IPS-18a (cell line): Measurements from ENCODE around the gene OPRM1.
"Not testable (repeated sequence)": the region's sequence is repeated elsewhere in the genome, so short reads cannot be mapped to it uniquely, and the experiment has no call there.

Experiments
- H3K27ac ChIP-seq: one replicate; pipeline ENCODE4 v1.5.1; 2013; ENCODE audit warnings: low read length
- H3K27me3 ChIP-seq: one replicate; pipeline ENCODE4 v1.6.1; 2013; ENCODE audit warnings: mild to moderate bottlenecking, low read length; ENCODE audit not compliant: control insufficient read depth, insufficient read depth
- H3K36me3 ChIP-seq: one replicate; pipeline ENCODE4 v1.6.1; 2013; ENCODE audit warnings: low read depth, low read length; ENCODE audit not compliant: control insufficient read depth
- H3K4me1 ChIP-seq: one replicate; pipeline ENCODE4 v1.6.1; 2013; ENCODE audit warnings: low read depth, low read length; ENCODE audit not compliant: control insufficient read depth
- H3K4me3 ChIP-seq: one replicate; pipeline ENCODE4 v1.5.1; 2013; ENCODE audit warnings: low read length
- H3K9ac ChIP-seq: one replicate; pipeline ENCODE4 v1.6.1; 2013; ENCODE audit warnings: mild to moderate bottlenecking, low read length, moderate library complexity
- H3K9me3 ChIP-seq: one replicate; pipeline ENCODE4 v1.6.1; 2013; ENCODE audit warnings: low read depth, low read length; ENCODE audit not compliant: control insufficient read depth

Gene OPRM1

DNA sequence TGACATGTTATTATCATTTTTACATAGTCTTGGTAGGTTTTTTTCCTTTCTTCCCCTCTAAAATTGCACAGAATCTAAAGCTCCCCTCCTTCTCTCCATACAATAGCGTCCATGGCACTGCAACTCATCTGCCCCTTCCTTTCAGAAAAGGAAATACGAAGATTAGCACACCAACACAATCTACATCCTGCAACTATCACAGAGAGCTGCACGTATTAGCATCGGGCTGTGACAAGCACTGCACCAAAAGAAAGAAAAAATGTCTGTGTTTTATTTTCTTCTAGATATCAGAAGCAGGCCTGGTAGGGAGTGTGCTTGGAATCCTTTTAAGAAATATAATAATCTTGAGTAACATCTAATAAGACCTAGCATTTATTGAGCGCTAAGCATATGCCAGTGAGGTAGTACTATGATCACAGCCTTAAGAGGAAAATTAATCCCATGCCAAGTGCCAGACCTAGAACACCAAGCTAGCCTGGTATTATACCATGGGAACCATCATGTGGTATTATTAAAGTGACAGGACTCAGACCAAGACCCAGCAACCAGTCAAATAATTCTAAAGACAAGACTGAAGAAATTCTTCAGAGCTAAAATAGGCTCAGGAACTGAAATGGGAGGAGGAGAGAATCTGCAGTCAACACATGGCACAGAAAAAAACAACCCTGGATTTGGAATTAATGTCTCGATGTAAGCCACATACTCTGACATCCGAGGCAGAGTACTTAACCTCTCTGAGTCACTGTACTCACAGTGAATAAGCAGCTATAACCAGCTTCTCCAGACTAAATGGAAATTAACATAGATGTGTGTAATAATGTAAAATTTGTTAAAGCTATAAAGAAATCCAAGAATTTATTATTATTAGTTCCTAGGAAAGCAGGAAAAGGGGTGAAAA, 193.2 kb downstream of the OPRM1 start:
- Histone ChIP-seq H3K36me3 (no peaks in the 10 kb centered on the region), H3K9ac (no peak overlapping the region), H3K4me3 (no peak overlapping the region), H3K4me1 (no peaks in the 10 kb centered on the region), H3K27ac (no peak overlapping the region), H3K9me3 (no peaks in the 10 kb centered on the region), H3K27me3 (no peaks in the 10 kb centered on the region)

DNA sequence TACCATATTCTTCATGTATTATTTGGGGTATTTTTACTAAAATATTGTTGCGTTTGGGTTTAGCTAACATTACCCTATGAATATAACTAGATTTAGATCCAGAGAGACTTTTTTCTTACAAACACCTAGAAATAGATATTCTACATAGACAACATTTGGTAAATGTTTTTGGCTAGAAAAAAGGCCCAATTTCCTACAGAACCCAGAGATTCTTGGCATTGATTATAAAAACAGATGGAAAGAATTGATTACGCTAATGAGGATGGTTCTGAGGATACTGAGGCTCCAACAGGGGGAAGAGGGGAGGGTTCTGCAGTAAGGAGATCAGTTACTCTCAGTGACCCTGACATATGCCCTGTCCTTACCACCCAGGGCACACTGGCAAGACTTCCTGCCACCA, 194.3 kb downstream of the OPRM1 start:
- Histone ChIP-seq H3K4me1 (no peaks in the 10 kb centered on the region), H3K27me3 (no peaks in the 10 kb centered on the region), H3K9ac (no peak overlapping the region), H3K4me3 (no peak overlapping the region), H3K9me3 (no peaks in the 10 kb centered on the region), H3K36me3 (no peaks in the 10 kb centered on the region), H3K27ac (no peak overlapping the region)

DNA sequence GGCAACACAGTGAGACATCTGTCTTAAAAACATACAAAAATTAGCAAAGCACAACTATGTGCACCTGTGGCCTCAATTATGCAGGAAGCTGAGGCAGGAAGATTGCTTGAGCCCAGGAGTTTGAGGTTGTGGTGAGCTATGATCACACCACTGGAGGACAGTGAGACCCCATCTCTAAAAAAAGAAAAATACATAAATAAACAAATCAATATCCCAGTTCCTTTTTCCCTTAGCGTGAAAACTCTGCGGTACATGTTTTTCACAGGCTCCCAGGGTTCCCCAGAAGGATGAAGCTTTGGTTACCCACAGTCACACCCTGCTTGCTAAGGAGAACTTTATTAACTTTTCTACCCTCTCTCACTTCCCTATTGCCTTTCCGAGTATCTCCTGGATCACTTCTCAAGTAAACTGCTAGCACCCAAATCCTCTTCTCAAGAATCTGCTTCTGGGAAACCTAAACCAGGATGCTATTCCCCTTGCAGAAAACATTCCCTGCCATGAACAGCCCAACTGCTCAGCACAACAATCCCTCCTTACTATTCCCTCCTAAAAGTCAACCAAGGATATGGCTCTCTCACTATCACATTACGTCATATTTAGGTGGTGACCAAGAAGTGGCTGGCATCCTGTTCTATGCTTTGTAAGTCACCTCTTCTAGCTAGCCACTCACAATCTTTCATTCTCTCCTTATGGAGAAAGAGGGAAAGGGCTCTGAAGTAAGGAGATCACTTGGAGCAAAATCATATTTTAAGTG, 195.2 kb downstream of the OPRM1 start:
- H3K9ac ChIP-seq = no peak overlapping the region
- H3K27me3 ChIP-seq = no peaks in the 10 kb centered on the region
- no peak overlapping the region for H3K27ac ChIP-seq
- H3K9me3 ChIP-seq = no peaks in the 10 kb centered on the region
- H3K36me3 ChIP-seq = no peaks in the 10 kb centered on the region
- H3K4me1 ChIP-seq = no peaks in the 10 kb centered on the region
- no peak overlapping the region for H3K4me3 ChIP-seq

DNA sequence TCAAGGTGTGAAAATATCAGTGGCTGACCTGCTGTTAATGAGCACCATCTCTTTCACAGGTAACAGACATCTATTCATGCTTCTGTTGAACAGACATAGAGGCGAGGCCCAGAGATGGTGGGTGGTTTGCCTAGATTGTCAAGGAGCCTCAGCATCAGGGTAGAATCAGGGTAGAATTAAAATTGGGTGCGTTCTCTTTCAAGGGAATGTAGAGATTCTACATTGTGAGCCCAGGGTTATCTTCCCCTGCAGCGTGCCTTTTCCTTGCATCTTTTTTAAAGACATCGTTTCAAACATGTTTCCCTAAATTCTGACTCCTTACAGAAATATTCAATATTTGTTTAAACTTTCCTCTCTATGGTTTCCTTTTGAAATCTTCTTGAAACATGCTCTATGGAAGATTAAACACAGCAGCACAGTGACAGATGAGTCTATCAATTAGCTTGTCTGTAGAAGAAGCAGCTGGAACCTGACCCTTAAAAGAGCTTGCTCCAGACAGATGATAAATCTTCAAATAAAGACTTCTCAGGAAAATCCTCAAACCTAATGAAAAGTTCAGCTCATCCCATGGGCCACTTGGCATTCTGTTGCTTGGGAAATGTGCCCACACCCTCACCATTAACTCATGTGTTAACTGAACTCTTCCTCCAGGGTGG, 197.7 kb downstream of the OPRM1 start:
- H3K36me3 ChIP-seq = no peaks in the 10 kb centered on the region
- no peaks in the 10 kb centered on the region for H3K4me1 ChIP-seq
- H3K27me3 ChIP-seq = no peaks in the 10 kb centered on the region
- H3K27ac ChIP-seq = no peak overlapping the region
- no peaks in the 10 kb centered on the region for H3K9me3 ChIP-seq
- H3K9ac ChIP-seq = no peak overlapping the region
- H3K4me3 ChIP-seq = no peak overlapping the region

DNA sequence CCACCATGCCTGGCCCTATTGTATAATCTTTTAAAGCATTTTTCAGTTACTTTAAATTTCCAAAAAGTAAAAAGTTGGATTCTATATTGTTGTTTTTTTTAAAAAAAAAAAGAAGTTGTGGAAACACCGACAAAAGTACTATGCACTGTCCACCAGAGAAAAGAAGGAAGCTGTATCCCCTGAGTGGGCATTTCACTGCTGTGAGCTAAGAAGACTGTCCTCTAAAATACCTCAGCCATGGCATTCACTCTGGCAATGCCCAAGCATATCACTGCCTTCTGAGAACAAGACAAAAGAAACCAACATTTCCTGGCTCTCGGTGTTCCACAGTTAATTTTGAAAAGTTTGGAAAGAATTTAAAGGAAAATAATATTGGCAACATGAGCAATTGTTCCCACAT, 199.8 kb downstream of the OPRM1 start:
- H3K4me1 ChIP-seq = peaks cover 4% of the 10 kb centered on the region
- H3K9me3 ChIP-seq = no peaks in the 10 kb centered on the region
- H3K36me3 ChIP-seq = no peaks in the 10 kb centered on the region
- H3K27ac ChIP-seq = no peak overlapping the region
- H3K27me3 ChIP-seq = no peaks in the 10 kb centered on the region
- no peak overlapping the region for H3K4me3 ChIP-seq
- no peak overlapping the region for H3K9ac ChIP-seq

DNA sequence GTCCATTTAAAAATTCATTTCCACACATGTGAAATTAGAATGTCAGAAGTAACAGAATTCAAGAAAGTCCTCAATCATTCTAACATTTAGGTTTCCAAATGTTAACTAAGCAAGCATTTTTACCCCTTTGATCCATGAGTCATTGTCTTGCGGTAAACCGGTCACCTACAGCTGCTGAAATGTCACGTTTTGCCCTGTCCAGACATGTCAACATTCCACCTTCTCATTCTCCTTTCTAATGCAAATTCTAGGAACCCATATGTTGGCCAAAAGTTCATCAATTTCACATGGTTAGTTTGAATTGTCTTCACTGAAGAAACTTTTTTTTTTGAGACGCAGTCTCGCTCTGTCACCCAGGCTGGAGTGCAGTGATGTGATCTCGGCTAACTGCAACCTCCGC, 200.4 kb downstream of the OPRM1 start:
- Histone ChIP-seq H3K4me3 (no peak overlapping the region), H3K27me3 (no peaks in the 10 kb centered on the region)

DNA sequence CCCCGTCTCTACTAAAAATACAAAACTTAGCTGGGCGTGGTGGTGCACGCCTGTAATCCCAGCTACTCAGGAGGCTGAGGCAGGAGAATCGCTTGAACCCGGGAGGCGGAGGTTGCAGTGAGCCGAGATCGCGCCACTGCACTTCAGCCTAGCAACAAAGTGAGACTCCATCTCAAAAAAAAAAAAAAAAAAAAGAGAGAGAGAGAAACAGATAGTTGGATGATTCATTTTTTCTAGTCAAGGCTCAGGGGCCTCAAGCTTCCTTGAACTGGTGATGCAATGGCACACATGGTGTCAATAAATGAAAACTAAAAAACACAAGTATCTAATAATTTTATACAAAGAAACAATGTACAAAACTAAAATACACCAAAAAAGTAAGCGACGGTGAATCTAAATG, 202.0 kb downstream of the OPRM1 start:
- peaks cover 12% of the 10 kb centered on the region for H3K4me1 ChIP-seq
- H3K27ac ChIP-seq, H3K9me3 ChIP-seq, H3K9ac ChIP-seq, H3K36me3 ChIP-seq, H3K4me3 ChIP-seq, H3K27me3 ChIP-seq: not testable (repeated sequence)

More for the DNA sequence above, 200.4 kb downstream of the OPRM1 start:
- Histone ChIP-seq H3K4me1 (peaks cover 9% of the 10 kb centered on the region), H3K27ac (no peak overlapping the region), H3K9me3 (no peaks in the 10 kb centered on the region), H3K9ac (no peak overlapping the region), H3K36me3 (no peaks in the 10 kb centered on the region)

DNA sequence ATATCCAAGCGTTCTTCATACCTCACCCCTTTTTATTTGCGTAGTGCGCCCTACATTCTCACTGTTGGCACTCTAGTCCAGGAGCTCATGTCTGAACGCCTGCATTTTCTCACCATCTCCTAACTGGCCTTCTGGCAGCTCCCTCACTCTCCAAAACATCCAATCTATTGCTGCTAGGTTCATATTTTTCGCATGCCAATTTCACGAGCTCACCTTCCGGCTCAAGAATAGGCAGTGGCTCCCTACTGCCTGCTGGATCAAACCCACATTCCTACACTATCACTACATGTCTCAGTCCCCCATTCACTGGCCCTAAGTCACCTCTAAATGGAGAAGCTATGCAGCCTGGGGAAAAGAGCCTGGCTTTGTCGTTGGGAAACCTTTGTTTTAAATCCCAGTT, 202.5 kb downstream of the OPRM1 start:
- Histone ChIP-seq H3K27ac (no peak overlapping the region), H3K27me3 (no peaks in the 10 kb centered on the region), H3K36me3 (no peaks in the 10 kb centered on the region), H3K9ac (no peak overlapping the region), H3K9me3 (no peaks in the 10 kb centered on the region), H3K4me3 (no peak overlapping the region), H3K4me1 (peaks cover 17% of the 10 kb centered on the region)

DNA sequence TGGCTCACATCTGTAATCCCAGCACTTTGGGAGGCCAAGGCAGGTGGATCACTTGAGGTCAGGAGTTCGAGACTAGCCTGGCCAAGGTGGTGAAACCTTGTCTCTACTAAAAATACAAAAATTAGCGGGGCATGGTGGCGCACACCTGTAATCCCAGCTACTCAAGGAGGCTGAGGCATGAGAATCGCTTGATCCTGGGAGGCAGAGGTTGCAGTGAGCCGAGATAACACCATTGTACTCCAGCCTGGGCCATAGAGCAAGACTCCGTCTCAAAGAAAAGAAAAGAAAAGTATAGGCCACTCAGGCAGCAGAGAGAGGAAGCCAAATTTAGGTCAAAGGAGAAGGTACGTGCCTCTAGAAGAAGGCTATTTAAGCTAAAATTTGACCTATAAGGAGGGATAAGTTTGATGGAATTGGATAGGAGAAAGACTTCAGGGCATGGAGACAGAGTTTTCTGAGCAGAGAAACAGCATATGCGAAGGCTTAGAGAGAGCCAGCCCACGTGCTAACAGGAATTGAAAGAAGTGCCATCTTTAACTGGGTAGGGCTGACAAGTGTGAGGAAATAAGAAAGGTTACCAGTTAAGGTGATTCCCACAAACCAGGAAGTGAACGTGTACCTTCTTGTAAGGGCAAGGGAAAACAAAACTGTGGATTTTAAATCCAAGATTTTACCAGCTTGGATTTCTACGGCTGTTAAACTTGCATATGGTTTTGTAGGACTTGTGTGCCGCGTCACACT, 203.7 kb downstream of the OPRM1 start:
- H3K27ac ChIP-seq = no peak overlapping the region
- H3K4me3 ChIP-seq = no peak overlapping the region
- no peak overlapping the region for H3K9ac ChIP-seq
- H3K9me3 ChIP-seq = no peaks in the 10 kb centered on the region
- H3K4me1 ChIP-seq = peaks cover 29% of the 10 kb centered on the region
- no peaks in the 10 kb centered on the region for H3K36me3 ChIP-seq
- H3K27me3 ChIP-seq = no peaks in the 10 kb centered on the region

DNA sequence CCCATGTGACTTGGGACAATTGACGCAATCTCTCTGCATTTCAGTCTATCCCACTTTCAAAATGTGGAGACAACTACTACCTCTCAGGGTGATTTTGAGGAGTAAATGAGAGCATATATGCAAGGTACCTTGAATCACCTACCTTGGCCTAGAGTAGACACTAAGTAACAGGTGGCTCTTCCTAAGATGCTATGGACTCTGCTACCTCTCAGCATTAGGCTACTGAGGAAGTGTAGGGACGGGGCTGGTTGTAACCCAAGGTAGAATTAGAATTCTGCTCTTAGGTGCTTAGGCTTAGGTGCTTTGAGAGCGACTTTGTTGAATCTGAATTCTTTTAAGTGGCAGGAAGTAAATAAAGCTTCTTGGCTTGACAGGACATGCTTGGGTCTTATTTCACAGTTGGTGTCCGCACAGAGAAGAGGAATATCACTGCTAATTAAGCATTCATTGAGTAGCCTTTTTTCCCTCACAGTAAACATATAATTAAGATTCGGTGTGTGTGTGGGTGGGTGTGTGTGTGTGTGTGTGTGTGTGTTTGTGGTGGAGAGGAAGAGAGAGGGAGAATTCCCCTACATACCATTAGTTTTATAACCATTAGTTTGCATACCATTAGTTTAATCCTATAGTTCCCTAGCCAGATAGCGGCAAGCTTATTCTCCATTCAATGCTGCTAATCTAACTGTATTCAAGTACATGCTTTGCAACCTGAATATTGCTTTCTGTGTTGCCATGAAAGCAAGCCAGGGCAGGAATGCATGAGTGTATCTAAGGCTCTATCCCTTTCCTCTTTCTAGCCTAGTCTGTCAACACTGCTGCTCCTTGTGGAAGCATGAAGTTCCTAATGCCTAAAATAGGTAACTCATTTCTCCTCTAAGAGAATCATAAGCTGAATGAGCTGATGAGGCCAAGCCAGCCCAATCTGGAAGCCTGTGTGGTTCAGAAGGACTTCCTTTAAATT, 205.0 kb downstream of the OPRM1 start:
- Histone ChIP-seq H3K4me3 (no peak overlapping the region), H3K27ac (no peak overlapping the region), H3K4me1 (peaks cover 36% of the 10 kb centered on the region), H3K27me3 (no peaks in the 10 kb centered on the region), H3K9me3 (no peaks in the 10 kb centered on the region), H3K36me3 (no peaks in the 10 kb centered on the region), H3K9ac (no peak overlapping the region)
